ENCODE measurements around the gene USP43.

The USP43 gene

GRCh38 chr17:9677896-9678295, 32.6 kb downstream of the USP43 start:
- Histone ChIP-seq H3K4me3 (ENCODE audit: extremely low read depth, insufficient read depth, low read length, poor library complexity, severe bottlenecking) (no peak overlapping the region), H3K36me3 (ENCODE audit: control insufficient read depth, insufficient read depth, low read length) (peaks cover 3% of the 10 kb centered on the region), H3K4me1 (ENCODE audit: control insufficient read depth, insufficient read depth, low read length, poor library complexity, severe bottlenecking) (no peaks in the 10 kb centered on the region), H3K9me3 (ENCODE audit: control insufficient read depth, low read length) (peaks cover 9% of the 10 kb centered on the region), H3K27ac (ENCODE audit: low read depth, low read length, severe bottlenecking) (no peak overlapping the region)
- WGBS, 2 experiments (ENCODE audit: insufficient coverage in 2 of 2), result 54 to 76% methylated on average over 2 to 3 of the region's 4 CpGs

GRCh38 chr17:9684955-9685621, 39.8 kb downstream of the USP43 start:
- Histone ChIP-seq H3K9me3 (ENCODE audit: control insufficient read depth, low read length) (peaks cover 6% of the 10 kb centered on the region), H3K36me3 (ENCODE audit: control insufficient read depth, insufficient read depth, low read length) (peaks cover 3% of the 10 kb centered on the region), H3K4me1 (ENCODE audit: control insufficient read depth, insufficient read depth, low read length, poor library complexity, severe bottlenecking) (no peaks in the 10 kb centered on the region), H3K27ac (ENCODE audit: low read depth, low read length, severe bottlenecking) (no peak overlapping the region), H3K4me3 (ENCODE audit: extremely low read depth, insufficient read depth, low read length, poor library complexity, severe bottlenecking) (no peak overlapping the region)
- WGBS, 2 experiments (ENCODE audit: insufficient coverage in 2 of 2), result 87 to 90% methylated on average over 10 of the region's 10 CpGs

- H3K27ac ChIP-seq (ENCODE audit: low read depth, low read length, severe bottlenecking), result no peak overlapping the region
- 97 to 98% methylated on average over 6 of the region's 7 CpGs for WGBS, 2 experiments (ENCODE audit: insufficient coverage in 2 of 2)
- peaks cover 3% of the 10 kb centered on the region for H3K36me3 ChIP-seq (ENCODE audit: control insufficient read depth, insufficient read depth, low read length)
- H3K4me3 ChIP-seq (ENCODE audit: extremely low read depth, insufficient read depth, low read length, poor library complexity, severe bottlenecking), result no peak overlapping the region
- H3K4me1 ChIP-seq (ENCODE audit: control insufficient read depth, insufficient read depth, low read length, poor library complexity, severe bottlenecking), result no peaks in the 10 kb centered on the region
- no peaks in the 10 kb centered on the region for H3K9me3 ChIP-seq (ENCODE audit: control insufficient read depth, low read length)
Observed at GRCh38 chr17:9693755-9694154, 48.4 kb downstream of the USP43 start.

- WGBS, 2 experiments (ENCODE audit: insufficient coverage in 2 of 2), result 88 to 89% methylated on average over 12 of the region's 12 CpGs
- H3K36me3 ChIP-seq (ENCODE audit: control insufficient read depth, insufficient read depth, low read length), result peaks cover 3% of the 10 kb centered on the region
- no peaks in the 10 kb centered on the region for H3K4me1 ChIP-seq (ENCODE audit: control insufficient read depth, insufficient read depth, low read length, poor library complexity, severe bottlenecking)
- H3K9me3 ChIP-seq (ENCODE audit: control insufficient read depth, low read length), result no peaks in the 10 kb centered on the region
- no peak overlapping the region for H3K27ac ChIP-seq (ENCODE audit: low read depth, low read length, severe bottlenecking)
- H3K4me3 ChIP-seq (ENCODE audit: extremely low read depth, insufficient read depth, low read length, poor library complexity, severe bottlenecking), result no peak overlapping the region
Observed at GRCh38 chr17:9696279-9697044, 51.1 kb downstream of the USP43 start.

GRCh38 chr17:9700136-9700535, 54.8 kb downstream of the USP43 start:
- WGBS, 2 experiments (ENCODE audit: insufficient coverage in 2 of 2), result 92 to 95% methylated on average over 4 to 5 of the region's 7 CpGs
- Histone ChIP-seq H3K4me1 (ENCODE audit: control insufficient read depth, insufficient read depth, low read length, poor library complexity, severe bottlenecking) (no peaks in the 10 kb centered on the region), H3K36me3 (ENCODE audit: control insufficient read depth, insufficient read depth, low read length) (no peaks in the 10 kb centered on the region), H3K27ac (ENCODE audit: low read depth, low read length, severe bottlenecking) (no peak overlapping the region), H3K9me3 (ENCODE audit: control insufficient read depth, low read length) (no peaks in the 10 kb centered on the region), H3K4me3 (ENCODE audit: extremely low read depth, insufficient read depth, low read length, poor library complexity, severe bottlenecking) (no peak overlapping the region)

- Histone ChIP-seq H3K4me1 (ENCODE audit: control insufficient read depth, insufficient read depth, low read length, poor library complexity, severe bottlenecking) (no peaks in the 10 kb centered on the region), H3K27ac (ENCODE audit: low read depth, low read length, severe bottlenecking) (no peak overlapping the region), H3K4me3 (ENCODE audit: extremely low read depth, insufficient read depth, low read length, poor library complexity, severe bottlenecking) (no peak overlapping the region), H3K36me3 (ENCODE audit: control insufficient read depth, insufficient read depth, low read length) (no peaks in the 10 kb centered on the region), H3K9me3 (ENCODE audit: control insufficient read depth, low read length) (no peaks in the 10 kb centered on the region)
- WGBS, 2 experiments (ENCODE audit: insufficient coverage in 2 of 2), result 89 to 92% methylated on average over 16 to 18 of the region's 20 CpGs
Observed at GRCh38 chr17:9700754-9701476, 55.6 kb downstream of the USP43 start.

- H3K9me3 ChIP-seq (ENCODE audit: control insufficient read depth, low read length), result no peaks in the 10 kb centered on the region
- H3K36me3 ChIP-seq (ENCODE audit: control insufficient read depth, insufficient read depth, low read length), result no peaks in the 10 kb centered on the region
- H3K4me1 ChIP-seq (ENCODE audit: control insufficient read depth, insufficient read depth, low read length, poor library complexity, severe bottlenecking), result no peaks in the 10 kb centered on the region
- no peak overlapping the region for H3K27ac ChIP-seq (ENCODE audit: low read depth, low read length, severe bottlenecking)
- 83 to 89% methylated on average over 5 to 8 of the region's 9 CpGs for WGBS, 2 experiments (ENCODE audit: insufficient coverage in 2 of 2)
- H3K4me3 ChIP-seq (ENCODE audit: extremely low read depth, insufficient read depth, low read length, poor library complexity, severe bottlenecking), result no peak overlapping the region
Observed at GRCh38 chr17:9702482-9702881, 57.2 kb downstream of the USP43 start.

GRCh38 chr17:9702914-9703780, 57.8 kb downstream of the USP43 start:
- Histone ChIP-seq H3K4me1 (ENCODE audit: control insufficient read depth, insufficient read depth, low read length, poor library complexity, severe bottlenecking) (no peaks in the 10 kb centered on the region), H3K4me3 (ENCODE audit: extremely low read depth, insufficient read depth, low read length, poor library complexity, severe bottlenecking) (no peak overlapping the region), H3K9me3 (ENCODE audit: control insufficient read depth, low read length) (no peaks in the 10 kb centered on the region), H3K36me3 (ENCODE audit: control insufficient read depth, insufficient read depth, low read length) (no peaks in the 10 kb centered on the region), H3K27ac (ENCODE audit: low read depth, low read length, severe bottlenecking) (no peak overlapping the region)
- WGBS, 2 experiments (ENCODE audit: insufficient coverage in 2 of 2), result 87 to 91% methylated on average over 10 to 12 of the region's 15 CpGs

- Histone ChIP-seq H3K9me3 (ENCODE audit: control insufficient read depth, low read length) (no peaks in the 10 kb centered on the region), H3K4me3 (ENCODE audit: extremely low read depth, insufficient read depth, low read length, poor library complexity, severe bottlenecking) (no peak overlapping the region), H3K36me3 (ENCODE audit: control insufficient read depth, insufficient read depth, low read length) (no peaks in the 10 kb centered on the region), H3K27ac (ENCODE audit: low read depth, low read length, severe bottlenecking) (no peak overlapping the region), H3K4me1 (ENCODE audit: control insufficient read depth, insufficient read depth, low read length, poor library complexity, severe bottlenecking) (no peaks in the 10 kb centered on the region)
- 90 to 97% methylated on average over 3 of the region's 3 CpGs for WGBS, 2 experiments (ENCODE audit: insufficient coverage in 2 of 2)
Observed at GRCh38 chr17:9703781-9704082, 58.4 kb downstream of the USP43 start.

GRCh38 chr17:9705745-9706144, 60.4 kb downstream of the USP43 start:
- H3K4me1 ChIP-seq (ENCODE audit: control insufficient read depth, insufficient read depth, low read length, poor library complexity, severe bottlenecking), result no peaks in the 10 kb centered on the region
- WGBS, 2 experiments (ENCODE audit: insufficient coverage in 2 of 2), result no CpG with 5 or more reads among the region's 1 CpG
- no peaks in the 10 kb centered on the region for H3K36me3 ChIP-seq (ENCODE audit: control insufficient read depth, insufficient read depth, low read length)
- H3K9me3 ChIP-seq (ENCODE audit: control insufficient read depth, low read length), result no peaks in the 10 kb centered on the region
- no peak overlapping the region for H3K4me3 ChIP-seq (ENCODE audit: extremely low read depth, insufficient read depth, low read length, poor library complexity, severe bottlenecking)
- H3K27ac ChIP-seq (ENCODE audit: low read depth, low read length, severe bottlenecking), result no peak overlapping the region

All from mesodermal cell (in vitro differentiated cells).